ENCODE results near the gene NDOR1. TPM values are rescaled to one million over a fixed set of nuclear protein-coding genes. Genes with fewer than 3 reads are reported as not detected.

Gene NDOR1
- total and polyA plus RNA-seq, 8 donors, result 9.1 to 19.5 (median 11.1) TPM

- H3K9me3 ChIP-seq, result no peaks in the 10 kb centered on the region
- intact Hi-C loops (cut with DNase I), result no loop called here
- H3K27ac ChIP-seq, result no peak overlapping the region
- TF ChIP-seq CTCF (IDR thresholded peaks at IDR 0.05), result no peak
- no peaks in the 10 kb centered on the region for H3K36me3 ChIP-seq
- peaks cover 87 to 100% of the 10 kb centered on the region in 2 donors for H3K27me3 ChIP-seq
- peak in 1 of 4 donors; percentile 28 for DNase-seq
- ATAC-seq, result peak; percentile 76
- H3K4me1 ChIP-seq, result peaks cover 6 to 19% of the 10 kb centered on the region in 2 donors
- peak overlapping the region; percentile 11 to 36 for H3K4me3 ChIP-seq
Observed at GRCh38 chr9:137162505-137163364, 42.8 kb upstream of the NDOR1 start.

GRCh38 chr9:137163365-137163715, 42.2 kb upstream of the NDOR1 start:
- intact Hi-C loops (cut with DNase I), result no loop called here
- H3K4me1 ChIP-seq, result peaks cover 11 to 25% of the 10 kb centered on the region in 2 donors
- H3K4me3 ChIP-seq, result peak overlapping the region; percentile 11 to 36
- H3K27me3 ChIP-seq, result peaks cover 94 to 100% of the 10 kb centered on the region in 2 donors
- no peak overlapping the region for H3K27ac ChIP-seq
- no peaks in the 10 kb centered on the region for H3K9me3 ChIP-seq
- no peaks in the 10 kb centered on the region for H3K36me3 ChIP-seq
- ATAC-seq (peak; percentile 63), DNase-seq (no peak)
- no peak for TF ChIP-seq CTCF (IDR thresholded peaks at IDR 0.05)

DNA sequence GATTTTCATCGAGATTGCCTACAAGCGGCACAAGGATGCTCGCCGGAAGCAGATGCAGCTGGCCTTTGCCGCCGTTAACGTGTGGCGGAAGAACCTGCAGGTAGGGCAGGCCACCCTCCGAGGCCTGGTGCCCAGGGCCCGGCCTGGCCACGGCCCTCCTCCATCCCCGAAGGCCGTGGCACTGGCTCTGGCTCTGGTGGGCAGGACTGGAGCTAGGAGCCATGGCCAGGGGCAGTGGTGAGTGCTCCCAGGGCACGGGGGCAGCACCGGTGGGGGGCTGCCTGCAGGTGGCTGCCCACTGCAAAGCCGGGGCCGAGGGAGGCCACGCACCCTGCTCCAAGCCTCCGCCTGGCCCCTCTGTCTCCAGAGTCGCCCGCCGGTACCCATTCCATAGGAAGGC, 41.7 kb upstream of the NDOR1 start:
- Histone ChIP-seq H3K36me3 (no peaks in the 10 kb centered on the region), H3K27ac (no peak overlapping the region), H3K4me3 (no peak overlapping the region), H3K9me3 (no peaks in the 10 kb centered on the region), H3K27me3 (peaks cover 96 to 100% of the 10 kb centered on the region in 2 donors), H3K4me1 (peaks cover 14 to 30% of the 10 kb centered on the region in 2 donors)
- no peak for TF ChIP-seq CTCF (IDR thresholded peaks at IDR 0.05)
- DNase-seq (no peak), ATAC-seq (no peak)
- intact Hi-C loops (cut with DNase I), result no loop called here

GRCh38 chr9:137164370-137165249, 40.9 kb upstream of the NDOR1 start:
- H3K4me3 ChIP-seq, result no peak overlapping the region
- H3K9me3 ChIP-seq, result no peaks in the 10 kb centered on the region
- no peak for DNase-seq
- peaks cover 14 to 38% of the 10 kb centered on the region in 2 donors for H3K4me1 ChIP-seq
- no peak for ATAC-seq
- no peak overlapping the region for H3K27ac ChIP-seq
- intact Hi-C loops (cut with DNase I), result no loop called here
- H3K36me3 ChIP-seq, result no peaks in the 10 kb centered on the region
- peaks cover 96 to 100% of the 10 kb centered on the region in 2 donors for H3K27me3 ChIP-seq
- TF ChIP-seq CTCF (IDR thresholded peaks at IDR 0.05), result no peak
